GM12874 (cell line): ENCODE data around the gene ADCY10.

ENCODE experiments used
- TF ChIP-seq, protein P1 (sequence below): IDR thresholded peaks from 2 replicates; pipeline ENCODE4 v1.5.1; 2011; ENCODE audit warnings: low read depth, mild to moderate bottlenecking, control low read depth, low read length, moderate library complexity; ENCODE audit not compliant: insufficient read depth

Gene ADCY10

DNA sequence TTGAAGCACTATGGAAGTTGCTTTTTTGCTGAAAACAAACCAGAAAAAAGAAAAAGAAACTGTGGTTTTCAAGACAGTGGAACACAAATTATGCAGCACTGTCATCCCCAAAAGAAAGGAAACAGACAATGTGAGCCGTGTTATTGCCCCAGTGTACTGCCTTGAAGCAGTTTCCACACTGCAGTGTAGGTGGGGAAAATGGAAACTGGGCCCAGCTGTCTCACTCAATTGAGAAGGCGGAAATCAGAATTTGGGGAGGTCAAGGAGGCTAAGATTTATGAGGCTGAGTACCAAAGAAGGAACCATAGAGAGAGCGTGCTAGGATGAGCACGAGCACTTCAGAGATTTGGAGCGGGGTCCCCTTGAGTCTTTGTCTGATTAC is 136.7 kb downstream of the ADCY10 start:
- TF ChIP-seq, protein P1, sequence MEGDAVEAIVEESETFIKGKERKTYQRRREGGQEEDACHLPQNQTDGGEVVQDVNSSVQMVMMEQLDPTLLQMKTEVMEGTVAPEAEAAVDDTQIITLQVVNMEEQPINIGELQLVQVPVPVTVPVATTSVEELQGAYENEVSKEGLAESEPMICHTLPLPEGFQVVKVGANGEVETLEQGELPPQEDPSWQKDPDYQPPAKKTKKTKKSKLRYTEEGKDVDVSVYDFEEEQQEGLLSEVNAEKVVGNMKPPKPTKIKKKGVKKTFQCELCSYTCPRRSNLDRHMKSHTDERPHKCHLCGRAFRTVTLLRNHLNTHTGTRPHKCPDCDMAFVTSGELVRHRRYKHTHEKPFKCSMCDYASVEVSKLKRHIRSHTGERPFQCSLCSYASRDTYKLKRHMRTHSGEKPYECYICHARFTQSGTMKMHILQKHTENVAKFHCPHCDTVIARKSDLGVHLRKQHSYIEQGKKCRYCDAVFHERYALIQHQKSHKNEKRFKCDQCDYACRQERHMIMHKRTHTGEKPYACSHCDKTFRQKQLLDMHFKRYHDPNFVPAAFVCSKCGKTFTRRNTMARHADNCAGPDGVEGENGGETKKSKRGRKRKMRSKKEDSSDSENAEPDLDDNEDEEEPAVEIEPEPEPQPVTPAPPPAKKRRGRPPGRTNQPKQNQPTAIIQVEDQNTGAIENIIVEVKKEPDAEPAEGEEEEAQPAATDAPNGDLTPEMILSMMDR, result no peak

GRCh38 chr1:167776616-167777268 is 137.2 kb downstream of the ADCY10 start:
- TF ChIP-seq, protein P1, result no peak

GRCh38 chr1:167776151-167776550 is 137.8 kb downstream of the ADCY10 start:
- TF ChIP-seq, protein P1, result no peak

GRCh38 chr1:167775178-167775577 is 138.8 kb downstream of the ADCY10 start:
- TF ChIP-seq, protein P1, result no peak

DNA sequence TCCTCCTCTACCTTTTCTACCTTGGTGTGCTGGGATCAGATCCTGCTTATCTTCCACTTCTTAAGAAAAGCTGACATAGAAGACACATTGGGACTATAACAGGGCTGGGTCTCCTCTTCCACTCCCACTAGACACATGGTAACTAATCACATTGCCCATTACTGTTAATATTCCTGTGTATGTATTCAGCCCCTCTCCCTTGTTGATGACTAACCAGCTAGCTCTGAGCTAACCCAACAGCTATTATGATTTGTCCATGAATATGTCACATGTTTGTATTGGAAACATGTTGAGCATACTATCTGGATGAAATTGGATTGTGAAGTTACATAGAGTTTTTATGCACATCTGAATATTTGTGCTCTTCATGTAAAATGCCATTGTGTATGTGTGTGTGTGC is 139.2 kb downstream of the ADCY10 start:
- TF ChIP-seq, protein P1, result no peak

DNA sequence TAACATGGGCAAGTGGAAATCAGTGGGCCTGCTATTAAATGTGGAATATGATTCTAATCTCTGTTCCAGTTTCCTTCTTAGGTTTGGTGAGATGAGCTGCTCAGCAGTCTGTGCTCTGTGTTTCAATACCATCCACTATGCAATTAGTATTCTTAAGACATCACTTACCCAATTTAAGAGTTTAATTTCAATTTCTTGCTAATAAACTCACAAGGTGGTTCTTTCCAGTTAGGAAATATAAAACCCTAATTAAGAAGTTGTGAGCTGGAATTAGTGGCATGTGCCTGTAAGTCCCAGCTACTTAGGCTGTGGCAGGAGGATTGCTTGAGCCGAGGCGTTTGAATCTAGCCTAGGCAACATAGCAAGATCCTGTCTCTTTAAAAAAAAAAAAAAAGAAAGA is 140.4 kb downstream of the ADCY10 start:
- TF ChIP-seq, protein P1, result no peak

DNA sequence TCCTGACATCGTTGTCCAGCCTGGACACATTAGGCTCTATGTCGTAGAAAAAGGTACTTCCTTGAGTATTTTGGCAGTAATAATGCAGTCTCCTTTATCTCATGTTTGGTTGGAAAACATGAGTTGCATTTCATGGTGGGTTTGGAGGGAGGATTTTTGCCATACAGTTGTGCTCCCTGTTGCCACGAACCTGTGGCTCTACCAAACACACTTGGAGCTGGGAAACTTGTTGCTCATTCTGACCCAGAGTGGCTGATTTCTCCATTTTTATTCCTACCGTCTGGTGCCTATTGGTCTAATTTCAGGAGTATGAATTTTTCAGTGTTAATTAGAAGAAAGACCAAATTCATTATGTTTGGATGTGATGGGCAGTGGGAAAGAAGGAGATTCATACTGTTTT is 141.5 kb downstream of the ADCY10 start:
- TF ChIP-seq, protein P1, result no peak
